ENCODE measurements around the gene APOL2. TPM values are rescaled to one million over a fixed set of nuclear protein-coding genes. Genes with fewer than 3 reads are reported as not detected.

Gene APOL2
- total RNA-seq, 2 donors from 2014 or later, result 2.1 to 7.9 TPM

- WGBS, 2 experiments (ENCODE audit: insufficient coverage in 1 of 2, insufficient read length in 1 of 2), result 83 to 90% methylated on average over 3 of the region's 3 CpGs
- no peaks in the 10 kb centered on the region for H3K27me3 ChIP-seq (ENCODE audit: control insufficient read depth, insufficient read depth, low read length, poor library complexity, severe bottlenecking)
- H3K27ac ChIP-seq (ENCODE audit: low read depth, low read length), result no peak overlapping the region
- no peaks in the 10 kb centered on the region for H3K36me3 Mint-ChIP-seq (ENCODE audit: low read depth)
- peaks cover 3% of the 10 kb centered on the region for H3K4me1 ChIP-seq (ENCODE audit: control insufficient read depth, insufficient read depth, low read length)
- H3K27me3 Mint-ChIP-seq (ENCODE audit: insufficient read depth), result no peaks in the 10 kb centered on the region
- H3K4me1 Mint-ChIP-seq, result no peaks in the 10 kb centered on the region
- no peak overlapping the region for H3K4me3 ChIP-seq (ENCODE audit: low read length)
- TF ChIP-seq CTCF (conservative IDR thresholded peaks at IDR 0.05), result no peak
- no peak overlapping the region for H3K27ac Mint-ChIP-seq
- peak; percentile 30 for DNase-seq
- no peak overlapping the region for H3K9ac ChIP-seq (ENCODE audit: extremely low read depth, low read length, poor library complexity, severe bottlenecking)
- H3K9me3 ChIP-seq (ENCODE audit: control insufficient read depth, low read length), result peaks cover 9% of the 10 kb centered on the region
- peaks cover 2% of the 10 kb centered on the region for H3K9me3 Mint-ChIP-seq
- no peaks in the 10 kb centered on the region for H3K36me3 ChIP-seq (ENCODE audit: control insufficient read depth, insufficient read depth, low read length)
- H3K4me3 Mint-ChIP-seq, result no peak overlapping the region
These were observed 62.2 kb downstream of the APOL2 start for GRCh38 chr22:36177160-36177559.

Small RNA genes within 50 kb of the gene (microRNA-seq; reads per million reads assigned to microRNA genes)
- gene MIR6819 (ENCODE audit: borderline microRNAs expressed), result not detected

Other genes starting within 250 kb of the APOL2 start
- gene RBFOX2, start 210.7 kb downstream of the APOL2 start, total RNA-seq, result 100 to 1,000 TPM; 104 to 120 TPM
- gene APOL3, start 78.8 kb downstream of the APOL2 start, total RNA-seq, result 1 to 10 TPM in 1 of 2 donors, under 1 TPM in 1; 0.46 to 1.1 TPM
- not detected for gene APOL4, start 37.7 kb downstream of the APOL2 start, total RNA-seq
- gene APOL1, start 13.6 kb upstream of the APOL2 start, total RNA-seq, result under 1 TPM; 0.11 to 0.22 TPM
- gene MYH9, start 148.4 kb upstream of the APOL2 start, total RNA-seq, result 100 to 1,000 TPM; 270 to 288 TPM
- gene TXN2, start 242.1 kb upstream of the APOL2 start, total RNA-seq, result 10 to 100 TPM; 52.9 to 53.9 TPM